CD4-positive, alpha-beta memory T cell (primary cell): Measurements from ENCODE around the gene AFTPH. TPM values are rescaled to one million over a fixed set of nuclear protein-coding genes. Genes with fewer than 3 reads are reported as not detected.
A peak's percentile ranks its signal among the peaks of the same experiment; 100 is the strongest.

Experiments
- CTCF ChIA-PET: fragments of 350-600 bp; sonication (Branson Sonifier 250); formaldehyde crosslinking; loops from one replicate; lab custom pipeline; 2021; ENCODE audit warnings: inconsistent platforms; ENCODE audit not compliant: partially characterized antibody; lab: Charles Lee
- POLR2A ChIA-PET: fragments of 350-600 bp; sonication (Branson Sonifier 250); formaldehyde crosslinking; loops from one replicate; lab custom pipeline; 2021; ENCODE audit not compliant: partially characterized antibody; lab: Charles Lee
- DNase-seq, 5 donors: peaks; one replicate each; pipeline versions ENCODE4 v3.0.0 to v3.0.0-alpha.2; 2020 to 2022; ENCODE audit warnings: mixed read lengths in 1 of 5
- H3K27ac ChIP-seq: one replicate; pipeline ENCODE4 v1.7.0; 2013; ENCODE audit warnings: low read depth, low read length
- H3K27me3 ChIP-seq: 2 replicates; pipeline ENCODE4 v1.7.0; 2013; ENCODE audit warnings: mild to moderate bottlenecking, low read length, moderate library complexity; ENCODE audit not compliant: insufficient read depth
- H3K36me3 ChIP-seq: 2 replicates; pipeline ENCODE4 v1.7.0; 2013; ENCODE audit warnings: mild to moderate bottlenecking, low read length, moderate library complexity; ENCODE audit not compliant: insufficient read depth
- H3K4me1 ChIP-seq: 2 replicates; pipeline ENCODE4 v1.7.0; 2013; ENCODE audit warnings: mild to moderate bottlenecking, low read length, moderate library complexity; ENCODE audit not compliant: insufficient read depth
- H3K4me3 ChIP-seq, 2 donors: one replicate each; pipeline ENCODE4 v1.7.0; 2013; ENCODE audit warnings: low read length in 2 of 2, mild to moderate bottlenecking in 1 of 2
- H3K9me3 ChIP-seq, 2 donors: one replicate each; pipeline ENCODE4 v1.7.0; 2013; ENCODE audit warnings: low read length in 2 of 2, control low read depth in 1 of 2; ENCODE audit not compliant: control insufficient read depth in 1 of 2
- H3K27ac Mint-ChIP-seq, 7 donors: one replicate each; pipeline ENCODE4 v1.8.0; 2020 to 2021; ENCODE audit warnings: mixed read lengths in 7 of 7, mild to moderate bottlenecking in 6 of 7, inconsistent platforms in 3 of 7, moderate library complexity in 3 of 7
- H3K27me3 Mint-ChIP-seq, 2 donors: one replicate each; pipeline ENCODE4 v1.8.0; 2020 to 2021; ENCODE audit warnings: mixed read lengths in 2 of 2
- H3K36me3 Mint-ChIP-seq, 2 donors: one replicate each; pipeline ENCODE4 v1.8.0; 2020 to 2021; ENCODE audit warnings: mixed read lengths in 2 of 2, inconsistent platforms in 1 of 2, mild to moderate bottlenecking in 1 of 2
- H3K4me1 Mint-ChIP-seq, 4 donors: one replicate each; pipeline ENCODE4 v1.8.0; 2020 to 2021; ENCODE audit warnings: mixed read lengths in 4 of 4, mild to moderate bottlenecking in 1 of 4
- H3K4me3 Mint-ChIP-seq, 8 donors: one replicate each; pipeline ENCODE4 v1.8.0; 2020 to 2021; ENCODE audit warnings: mixed read lengths in 8 of 8, mild to moderate bottlenecking in 7 of 8, moderate library complexity in 6 of 8, inconsistent platforms in 3 of 8
- H3K9me3 Mint-ChIP-seq, 8 donors: one replicate each; pipeline ENCODE4 v1.8.0; 2020 to 2021; ENCODE audit warnings: mixed read lengths in 8 of 8, mild to moderate bottlenecking in 5 of 8, inconsistent platforms in 3 of 8, moderate library complexity in 1 of 8
- intact Hi-C: fragments of 100-400 bp; cut with micrococcal nuclease; formaldehyde crosslinking; loops from one replicate; pipeline ENCODE4 v1.15.1; 2023
- polyA plus RNA-seq, 2 donors: library from polyadenylated mRNA; unstranded; fragments of 300-500 nt; fragmentation: Illumina TruSeq; gene quantifications; one replicate each; pipeline ENCODE4 v1.2.3, GENCODE V29; 2021
- total RNA-seq, 2 experiments: library from RNA; stranded (reverse); gene quantifications; one replicate each; pipeline ENCODE4 v1.2.3, GENCODE V29; 2021

Gene AFTPH
- total and polyA plus RNA-seq, 4 experiments from 2014 or later = 22.8 to 48.9 (median 38.7) TPM

GRCh38 chr2:64582774-64583340 is 58.7 kb downstream of the AFTPH start:
- no peak overlapping the region for H3K27ac ChIP-seq
- Mint-ChIP-seq H3K9me3 (no peaks in the 10 kb centered on the region), H3K4me3 (no peak overlapping the region), H3K27ac (peak overlapping the region in 2 of 7 donors; percentile 1 to 19), H3K4me1 (peaks cover 0 to 4% (median 2%) of the 10 kb centered on the region in 4 donors), H3K27me3 (no peaks in the 10 kb centered on the region), H3K36me3 (peaks cover 6 to 35% of the 10 kb centered on the region in 2 donors)
- H3K36me3 ChIP-seq = peaks cover 10% of the 10 kb centered on the region
- no peaks in the 10 kb centered on the region for H3K4me1 ChIP-seq
- no peak for DNase-seq
- CTCF ChIA-PET = interaction anchor here (0.9 to 1.7 kb wide), 8 partner anchors 10 to 293 kb away, joined by 3 to 5 read pairs (median 3); no protein-coding TSS in a partner anchor
- H3K27me3 ChIP-seq = no peaks in the 10 kb centered on the region
- intact Hi-C loops = no loop called here
- POLR2A ChIA-PET = no interaction called here
- H3K4me3 ChIP-seq = no peak overlapping the region
- no peaks in the 10 kb centered on the region for H3K9me3 ChIP-seq

GRCh38 chr2:64586054-64586453 is 61.9 kb downstream of the AFTPH start:
- no peak for DNase-seq
- Mint-ChIP-seq H3K27ac (no peak overlapping the region), H3K36me3 (peaks cover 23 to 44% of the 10 kb centered on the region in 2 donors), H3K4me1 (peaks cover 0 to 4% (median 2%) of the 10 kb centered on the region in 4 donors), H3K9me3 (no peaks in the 10 kb centered on the region), H3K27me3 (no peaks in the 10 kb centered on the region), H3K4me3 (no peak overlapping the region)
- Histone ChIP-seq H3K9me3 (no peaks in the 10 kb centered on the region), H3K27ac (no peak overlapping the region), H3K27me3 (no peaks in the 10 kb centered on the region), H3K4me1 (no peaks in the 10 kb centered on the region), H3K36me3 (peaks cover 21% of the 10 kb centered on the region), H3K4me3 (no peak overlapping the region)
- ChIA-PET CTCF (interaction anchor here (0.9 to 3.7 kb wide), 20 partner anchors 9 to 292 kb away, joined by 3 to 24 read pairs (median 6); partner anchors contain the start of gene AFTPH), POLR2A (no interaction called here)
- intact Hi-C loops = no loop called here

- no peak overlapping the region for H3K27ac Mint-ChIP-seq
- H3K27me3 ChIP-seq = no peaks in the 10 kb centered on the region
- H3K9me3 ChIP-seq = no peaks in the 10 kb centered on the region
- DNase-seq = peak in 4 of 5 donors; percentile 26 to 46 (median 38)
- intact Hi-C loops = loop anchor here (1.0 kb wide), 4 partner anchors 59 to 286 kb away; no protein-coding TSS in a partner anchor
- H3K4me1 ChIP-seq = no peaks in the 10 kb centered on the region
- H3K4me3 ChIP-seq = no peak overlapping the region
- POLR2A ChIA-PET = no interaction called here
- peaks cover 0 to 4% (median 2%) of the 10 kb centered on the region in 4 donors for H3K4me1 Mint-ChIP-seq
- peaks cover 27 to 48% of the 10 kb centered on the region in 2 donors for H3K36me3 Mint-ChIP-seq
- no peak overlapping the region for H3K27ac ChIP-seq
- CTCF ChIA-PET = interaction anchor here (0.7 to 3.7 kb wide), 25 partner anchors 8 to 291 kb away, joined by 3 to 24 read pairs (median 6); partner anchors contain the start of gene AFTPH
- no peak overlapping the region for H3K4me3 Mint-ChIP-seq
- H3K36me3 ChIP-seq = peaks cover 30% of the 10 kb centered on the region
- no peaks in the 10 kb centered on the region for H3K27me3 Mint-ChIP-seq
- H3K9me3 Mint-ChIP-seq = no peaks in the 10 kb centered on the region
These were observed 62.9 kb downstream of the AFTPH start for GRCh38 chr2:64586883-64587481.

- H3K4me3 ChIP-seq = no peak overlapping the region
- H3K27ac ChIP-seq = no peak overlapping the region
- ChIA-PET POLR2A (no interaction called here), CTCF (interaction anchor here (0.7 to 3.7 kb wide), 22 partner anchors 8 to 290 kb away, joined by 3 to 24 read pairs (median 6); partner anchors contain the start of gene AFTPH)
- Mint-ChIP-seq H3K27me3 (no peaks in the 10 kb centered on the region), H3K4me1 (peaks cover 0 to 4% (median 2%) of the 10 kb centered on the region in 4 donors), H3K4me3 (no peak overlapping the region), H3K27ac (no peak overlapping the region), H3K36me3 (peaks cover 31 to 52% of the 10 kb centered on the region in 2 donors), H3K9me3 (no peaks in the 10 kb centered on the region)
- intact Hi-C loops = loop anchor here (1.0 kb wide), 4 partner anchors 59 to 286 kb away; no protein-coding TSS in a partner anchor
- no peaks in the 10 kb centered on the region for H3K9me3 ChIP-seq
- DNase-seq = no peak
- no peaks in the 10 kb centered on the region for H3K4me1 ChIP-seq
- peaks cover 31% of the 10 kb centered on the region for H3K36me3 ChIP-seq
- no peaks in the 10 kb centered on the region for H3K27me3 ChIP-seq
These were observed 63.4 kb downstream of the AFTPH start for GRCh38 chr2:64587561-64587960.

GRCh38 chr2:64591188-64591587 is 67.1 kb downstream of the AFTPH start:
- CTCF ChIA-PET = no interaction called here
- no peaks in the 10 kb centered on the region for H3K4me1 ChIP-seq
- intact Hi-C loops = no loop called here
- no peak overlapping the region for H3K27ac ChIP-seq
- POLR2A ChIA-PET = interaction anchor here (1.1 kb wide), 1 partner anchor 10 kb away, joined by 4 read pairs; no protein-coding TSS in a partner anchor
- no peaks in the 10 kb centered on the region for H3K27me3 Mint-ChIP-seq
- no peaks in the 10 kb centered on the region for H3K9me3 Mint-ChIP-seq
- no peaks in the 10 kb centered on the region for H3K27me3 ChIP-seq
- H3K27ac Mint-ChIP-seq = no peak overlapping the region
- DNase-seq = no peak
- peaks cover 32 to 48% of the 10 kb centered on the region in 2 donors for H3K36me3 Mint-ChIP-seq
- H3K9me3 ChIP-seq = no peaks in the 10 kb centered on the region
- no peak overlapping the region for H3K4me3 ChIP-seq
- H3K36me3 ChIP-seq = peaks cover 25% of the 10 kb centered on the region
- peaks cover 0 to 4% (median 2%) of the 10 kb centered on the region in 4 donors for H3K4me1 Mint-ChIP-seq
- no peak overlapping the region for H3K4me3 Mint-ChIP-seq

GRCh38 chr2:64593035-64593655 is 69.0 kb downstream of the AFTPH start:
- no peaks in the 10 kb centered on the region for H3K9me3 Mint-ChIP-seq
- Histone ChIP-seq H3K4me1 (no peaks in the 10 kb centered on the region), H3K27ac (no peak overlapping the region), H3K9me3 (no peaks in the 10 kb centered on the region), H3K36me3 (peaks cover 24% of the 10 kb centered on the region), H3K27me3 (no peaks in the 10 kb centered on the region), H3K4me3 (no peak overlapping the region)
- H3K36me3 Mint-ChIP-seq = peaks cover 28 to 35% of the 10 kb centered on the region in 2 donors
- no peak for DNase-seq
- H3K4me3 Mint-ChIP-seq = no peak overlapping the region
- H3K4me1 Mint-ChIP-seq = no peaks in the 10 kb centered on the region
- H3K27me3 Mint-ChIP-seq = no peaks in the 10 kb centered on the region
- H3K27ac Mint-ChIP-seq = no peak overlapping the region
- ChIA-PET CTCF (interaction anchor here (1.1 to 1.6 kb wide), 2 partner anchors 13 to 15 kb away, joined by 3 read pairs; no protein-coding TSS in a partner anchor), POLR2A (interaction anchor here (3.7 kb wide), 1 partner anchor 15 kb away, joined by 13 read pairs; no protein-coding TSS in a partner anchor)
- intact Hi-C loops = no loop called here
